Esophagus squamous epithelium (tissue), 4 donors: ENCODE results near the gene CSNK1G1.

ENCODE experiments used
- CTCF ChIP-seq, 6 experiments: fragments of 450-650 bp in 4 of 6; fragments of 200-600 bp in 2 of 6; sonication (generic) in 2 of 6; IDR thresholded peaks; one replicate each; pipeline ENCODE4 v1.5.1; 2016 to 2019; ENCODE audit warnings: antibody characterized with exemption in 6 of 6, mild to moderate bottlenecking in 4 of 6, moderate library complexity in 4 of 6
- POLR2A ChIP-seq, 4 donors: fragments of 450-650 bp; IDR thresholded peaks; one replicate each; pipeline ENCODE4 v1.6.1; 2017; ENCODE audit warnings: antibody characterized with exemption in 4 of 4, mild to moderate bottlenecking in 4 of 4, moderate library complexity in 3 of 4

DNA sequence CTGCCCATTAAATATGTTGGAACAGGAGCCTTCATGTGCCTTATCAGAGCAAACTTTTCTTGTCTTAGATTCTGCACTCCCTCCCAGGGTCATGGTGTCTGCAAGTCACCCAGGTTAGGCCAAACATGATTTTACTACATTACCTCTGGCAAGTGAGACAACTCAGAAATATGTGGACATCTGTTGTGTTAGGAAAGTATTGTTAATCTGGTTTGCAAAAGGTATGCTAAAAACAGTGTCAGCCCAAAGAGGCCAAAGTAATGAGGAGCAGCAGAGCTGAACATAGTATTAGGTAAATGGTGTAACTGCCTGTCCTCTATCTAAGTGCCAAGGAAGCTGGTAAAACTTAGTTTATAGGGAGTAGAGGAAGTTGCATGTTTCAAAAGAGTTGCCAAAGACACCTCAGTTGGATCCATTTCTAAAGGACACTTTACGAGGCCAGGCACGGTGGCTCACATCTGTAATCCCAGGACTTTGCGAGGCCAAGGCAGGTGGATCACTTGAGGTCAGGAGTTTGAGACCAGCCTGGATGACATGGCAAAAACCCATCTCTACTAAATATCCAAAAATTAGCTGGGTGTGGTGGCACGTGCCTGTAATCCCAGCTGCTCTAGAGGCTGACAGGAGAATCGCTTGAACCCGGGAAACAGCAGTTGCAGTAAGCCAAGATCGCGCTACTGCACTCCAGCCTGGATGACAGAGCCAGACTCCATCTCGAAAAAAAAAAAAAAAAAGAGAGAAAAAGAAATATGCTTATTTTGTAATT, 170.6 kb downstream of the CSNK1G1 start:
- TF ChIP-seq CTCF (IDR thresholded peaks at IDR 0.05) = no peak
- no peak for TF ChIP-seq POLR2A (IDR thresholded peaks at IDR 0.05)
